ENCODE results near the gene OR12D2.

The OR12D2 gene

DNA sequence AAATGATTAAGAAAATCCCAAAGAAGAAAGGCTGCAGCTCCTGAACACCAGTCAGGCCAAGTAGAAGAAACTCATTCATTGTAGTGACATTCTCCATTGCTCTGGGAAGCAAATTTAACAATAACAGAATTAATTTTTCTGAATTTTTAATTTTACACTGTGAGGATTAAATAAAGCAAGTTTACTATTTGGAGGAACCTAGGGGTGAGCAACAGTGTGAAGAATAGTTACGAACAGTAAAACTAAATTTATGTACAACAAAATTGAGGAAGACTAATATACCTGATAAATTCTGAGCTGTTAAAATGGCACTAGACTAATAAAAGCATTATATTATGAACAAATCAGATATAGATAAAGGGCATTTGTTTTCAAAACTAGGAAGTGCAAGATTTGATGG, 20.2 kb upstream of the OR12D2 start, which contains the start of gene OR12D3:
Gene OR12D3, minus strand, starts transcription at position 101 of the 400 bp plus-strand sequence. Its CDS starts 4 bp downstream, at position 97.
- no peaks in the 10 kb centered on the region for H3K9me3 ChIP-seq (ENCODE audit: control insufficient read depth, insufficient read depth, low read depth, low read length)
- ChIA-PET CTCF (interaction anchor here (0.6 to 5.3 kb wide), 16 partner anchors 14 to 278 kb away, joined by 3 to 30 read pairs (median 3); partner anchors contain the start of genes OR12D1 and OR2H2), POLR2A (no interaction called here)
- H3K4me3 ChIP-seq (ENCODE audit: low read depth, low read length) = no peak within 1 kb of the TSS
- H3K4me1 ChIP-seq (ENCODE audit: control insufficient read depth, insufficient read depth, low read length) = no peaks in the 10 kb centered on the region
- H3K27ac ChIP-seq (ENCODE audit: extremely low read depth, low read depth, low read length) = no peak within 1 kb of the TSS
- no peaks in the 10 kb centered on the region for H3K36me3 ChIP-seq (ENCODE audit: control insufficient read depth in 2 of 2, insufficient read depth in 1 of 2, low read length in 2 of 2)
- TF ChIP-seq MYNN (tag by site-specific recombination; IDR thresholded peaks at IDR 0.05; ENCODE audit: borderline replicate concordance) (no peak), ZNF785 (tag by site-specific recombination; IDR thresholded peaks at IDR 0.05) (no peak), ZNF335 (tag by site-specific recombination; conservative IDR thresholded peaks at IDR 0.05) (no peak), ZNF621 (tag by site-specific recombination; IDR thresholded peaks at IDR 0.05) (no peak), PRDM1 (tag by site-specific recombination; IDR thresholded peaks at IDR 0.05) (no peak), ZNF549 (tag by site-specific recombination; IDR thresholded peaks at IDR 0.05) (no peak), KLF9 (tag by site-specific recombination; IDR thresholded peaks at IDR 0.05; ENCODE audit: low read depth) (no peak), ZNF830 (tag by site-specific recombination; IDR thresholded peaks at IDR 0.05; ENCODE audit: low read depth) (no peak), ZNF2 (tag by site-specific recombination; IDR thresholded peaks at IDR 0.05) (no peak)
- TF ChIP-seq, protein P1, sequence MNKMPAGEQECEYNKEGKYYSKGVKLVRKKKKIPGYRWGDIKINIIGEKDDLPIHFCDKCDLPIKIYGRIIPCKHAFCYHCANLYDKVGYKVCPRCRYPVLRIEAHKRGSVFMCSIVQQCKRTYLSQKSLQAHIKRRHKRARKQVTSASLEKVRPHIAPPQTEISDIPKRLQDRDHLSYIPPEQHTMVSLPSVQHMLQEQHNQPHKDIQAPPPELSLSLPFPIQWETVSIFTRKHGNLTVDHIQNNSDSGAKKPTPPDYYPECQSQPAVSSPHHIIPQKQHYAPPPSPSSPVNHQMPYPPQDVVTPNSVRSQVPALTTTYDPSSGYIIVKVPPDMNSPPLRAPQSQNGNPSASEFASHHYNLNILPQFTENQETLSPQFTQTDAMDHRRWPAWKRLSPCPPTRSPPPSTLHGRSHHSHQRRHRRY (tag by site-specific recombination; IDR thresholded peaks at IDR 0.05) = no peak

DNA sequence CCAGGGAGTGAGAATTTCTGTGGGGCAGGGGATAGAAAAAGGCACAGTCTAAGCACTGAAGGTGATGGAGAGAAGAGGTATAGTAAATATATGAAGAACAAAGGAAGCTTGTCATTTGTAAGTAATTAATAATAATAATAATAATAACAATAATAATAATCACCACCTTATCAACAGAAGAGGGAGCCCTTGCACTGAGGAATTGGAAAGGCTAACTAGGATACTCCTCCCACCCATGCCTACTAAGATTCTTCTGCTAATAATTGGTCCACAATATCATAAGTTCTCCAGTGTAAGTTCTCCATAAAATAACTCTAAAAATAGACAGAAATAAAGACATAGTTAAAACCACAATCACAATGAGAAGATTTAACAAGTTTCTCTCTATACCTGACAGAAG, 19.4 kb upstream of the OR12D2 start:
- H3K36me3 ChIP-seq (ENCODE audit: control insufficient read depth in 2 of 2, insufficient read depth in 1 of 2, low read length in 2 of 2) = no peaks in the 10 kb centered on the region
- no peak overlapping the region for H3K27ac ChIP-seq (ENCODE audit: extremely low read depth, low read depth, low read length)
- POLR2A ChIA-PET = no interaction called here
- H3K4me1 ChIP-seq (ENCODE audit: control insufficient read depth, insufficient read depth, low read length) = no peaks in the 10 kb centered on the region
- CTCF ChIA-PET = interaction anchor here (0.5 to 5.3 kb wide), 19 partner anchors 8 to 618 kb away, joined by 3 to 30 read pairs (median 4); partner anchors contain the start of genes OR12D1 and OR2H2
- H3K9me3 ChIP-seq (ENCODE audit: control insufficient read depth, insufficient read depth, low read depth, low read length) = no peaks in the 10 kb centered on the region
- no peak overlapping the region for H3K4me3 ChIP-seq (ENCODE audit: low read depth, low read length)
- TF ChIP-seq ZNF654 (tag by site-specific recombination; IDR thresholded peaks at IDR 0.05; ENCODE audit: low read depth) (peak; percentile 22), ZNF341 (tag by site-specific recombination; IDR thresholded peaks at IDR 0.05; ENCODE audit: low read depth) (no peak), SP2 (tag by site-specific recombination; IDR thresholded peaks at IDR 0.05) (no peak), ZNF23 (tag by site-specific recombination; IDR thresholded peaks at IDR 0.05; ENCODE audit: borderline replicate concordance) (no peak), KLF8 (tag by site-specific recombination; IDR thresholded peaks at IDR 0.05) (no peak), TCF7L2 (IDR thresholded peaks at IDR 0.05; ENCODE audit: borderline replicate concordance, low read depth, low read length) (no peak), ZNF664 (tag by site-specific recombination; IDR thresholded peaks at IDR 0.05) (no peak), ZNF211 (tag by site-specific recombination; IDR thresholded peaks at IDR 0.05; ENCODE audit: low read depth) (no peak), REPIN1 (tag by site-specific recombination; IDR thresholded peaks at IDR 0.05; ENCODE audit: low read depth) (peak; percentile 50; the same call in 1 of the 2 replicates), ZNF223 (tag by site-specific recombination; IDR thresholded peaks at IDR 0.05) (no peak), ZNF221 (tag by site-specific recombination; IDR thresholded peaks at IDR 0.05; ENCODE audit: borderline replicate concordance) (no peak), SETDB1 (IDR thresholded peaks at IDR 0.05; ENCODE audit: insufficient read length, low read length) (no peak), ZNF621 (tag by site-specific recombination; IDR thresholded peaks at IDR 0.05) (no peak)
- TF ChIP-seq, protein P2, sequence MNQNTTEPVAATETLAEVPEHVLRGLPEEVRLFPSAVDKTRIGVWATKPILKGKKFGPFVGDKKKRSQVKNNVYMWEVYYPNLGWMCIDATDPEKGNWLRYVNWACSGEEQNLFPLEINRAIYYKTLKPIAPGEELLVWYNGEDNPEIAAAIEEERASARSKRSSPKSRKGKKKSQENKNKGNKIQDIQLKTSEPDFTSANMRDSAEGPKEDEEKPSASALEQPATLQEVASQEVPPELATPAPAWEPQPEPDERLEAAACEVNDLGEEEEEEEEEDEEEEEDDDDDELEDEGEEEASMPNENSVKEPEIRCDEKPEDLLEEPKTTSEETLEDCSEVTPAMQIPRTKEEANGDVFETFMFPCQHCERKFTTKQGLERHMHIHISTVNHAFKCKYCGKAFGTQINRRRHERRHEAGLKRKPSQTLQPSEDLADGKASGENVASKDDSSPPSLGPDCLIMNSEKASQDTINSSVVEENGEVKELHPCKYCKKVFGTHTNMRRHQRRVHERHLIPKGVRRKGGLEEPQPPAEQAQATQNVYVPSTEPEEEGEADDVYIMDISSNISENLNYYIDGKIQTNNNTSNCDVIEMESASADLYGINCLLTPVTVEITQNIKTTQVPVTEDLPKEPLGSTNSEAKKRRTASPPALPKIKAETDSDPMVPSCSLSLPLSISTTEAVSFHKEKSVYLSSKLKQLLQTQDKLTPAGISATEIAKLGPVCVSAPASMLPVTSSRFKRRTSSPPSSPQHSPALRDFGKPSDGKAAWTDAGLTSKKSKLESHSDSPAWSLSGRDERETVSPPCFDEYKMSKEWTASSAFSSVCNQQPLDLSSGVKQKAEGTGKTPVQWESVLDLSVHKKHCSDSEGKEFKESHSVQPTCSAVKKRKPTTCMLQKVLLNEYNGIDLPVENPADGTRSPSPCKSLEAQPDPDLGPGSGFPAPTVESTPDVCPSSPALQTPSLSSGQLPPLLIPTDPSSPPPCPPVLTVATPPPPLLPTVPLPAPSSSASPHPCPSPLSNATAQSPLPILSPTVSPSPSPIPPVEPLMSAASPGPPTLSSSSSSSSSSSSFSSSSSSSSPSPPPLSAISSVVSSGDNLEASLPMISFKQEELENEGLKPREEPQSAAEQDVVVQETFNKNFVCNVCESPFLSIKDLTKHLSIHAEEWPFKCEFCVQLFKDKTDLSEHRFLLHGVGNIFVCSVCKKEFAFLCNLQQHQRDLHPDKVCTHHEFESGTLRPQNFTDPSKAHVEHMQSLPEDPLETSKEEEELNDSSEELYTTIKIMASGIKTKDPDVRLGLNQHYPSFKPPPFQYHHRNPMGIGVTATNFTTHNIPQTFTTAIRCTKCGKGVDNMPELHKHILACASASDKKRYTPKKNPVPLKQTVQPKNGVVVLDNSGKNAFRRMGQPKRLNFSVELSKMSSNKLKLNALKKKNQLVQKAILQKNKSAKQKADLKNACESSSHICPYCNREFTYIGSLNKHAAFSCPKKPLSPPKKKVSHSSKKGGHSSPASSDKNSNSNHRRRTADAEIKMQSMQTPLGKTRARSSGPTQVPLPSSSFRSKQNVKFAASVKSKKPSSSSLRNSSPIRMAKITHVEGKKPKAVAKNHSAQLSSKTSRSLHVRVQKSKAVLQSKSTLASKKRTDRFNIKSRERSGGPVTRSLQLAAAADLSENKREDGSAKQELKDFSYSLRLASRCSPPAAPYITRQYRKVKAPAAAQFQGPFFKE (tag by site-specific recombination; IDR thresholded peaks at IDR 0.05; ENCODE audit: borderline replicate concordance) = no peak
- TF ChIP-seq, protein P3, sequence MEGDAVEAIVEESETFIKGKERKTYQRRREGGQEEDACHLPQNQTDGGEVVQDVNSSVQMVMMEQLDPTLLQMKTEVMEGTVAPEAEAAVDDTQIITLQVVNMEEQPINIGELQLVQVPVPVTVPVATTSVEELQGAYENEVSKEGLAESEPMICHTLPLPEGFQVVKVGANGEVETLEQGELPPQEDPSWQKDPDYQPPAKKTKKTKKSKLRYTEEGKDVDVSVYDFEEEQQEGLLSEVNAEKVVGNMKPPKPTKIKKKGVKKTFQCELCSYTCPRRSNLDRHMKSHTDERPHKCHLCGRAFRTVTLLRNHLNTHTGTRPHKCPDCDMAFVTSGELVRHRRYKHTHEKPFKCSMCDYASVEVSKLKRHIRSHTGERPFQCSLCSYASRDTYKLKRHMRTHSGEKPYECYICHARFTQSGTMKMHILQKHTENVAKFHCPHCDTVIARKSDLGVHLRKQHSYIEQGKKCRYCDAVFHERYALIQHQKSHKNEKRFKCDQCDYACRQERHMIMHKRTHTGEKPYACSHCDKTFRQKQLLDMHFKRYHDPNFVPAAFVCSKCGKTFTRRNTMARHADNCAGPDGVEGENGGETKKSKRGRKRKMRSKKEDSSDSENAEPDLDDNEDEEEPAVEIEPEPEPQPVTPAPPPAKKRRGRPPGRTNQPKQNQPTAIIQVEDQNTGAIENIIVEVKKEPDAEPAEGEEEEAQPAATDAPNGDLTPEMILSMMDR (tag by site-specific recombination; IDR thresholded peaks at IDR 0.05) = no peak
- TF ChIP-seq, protein P4, sequence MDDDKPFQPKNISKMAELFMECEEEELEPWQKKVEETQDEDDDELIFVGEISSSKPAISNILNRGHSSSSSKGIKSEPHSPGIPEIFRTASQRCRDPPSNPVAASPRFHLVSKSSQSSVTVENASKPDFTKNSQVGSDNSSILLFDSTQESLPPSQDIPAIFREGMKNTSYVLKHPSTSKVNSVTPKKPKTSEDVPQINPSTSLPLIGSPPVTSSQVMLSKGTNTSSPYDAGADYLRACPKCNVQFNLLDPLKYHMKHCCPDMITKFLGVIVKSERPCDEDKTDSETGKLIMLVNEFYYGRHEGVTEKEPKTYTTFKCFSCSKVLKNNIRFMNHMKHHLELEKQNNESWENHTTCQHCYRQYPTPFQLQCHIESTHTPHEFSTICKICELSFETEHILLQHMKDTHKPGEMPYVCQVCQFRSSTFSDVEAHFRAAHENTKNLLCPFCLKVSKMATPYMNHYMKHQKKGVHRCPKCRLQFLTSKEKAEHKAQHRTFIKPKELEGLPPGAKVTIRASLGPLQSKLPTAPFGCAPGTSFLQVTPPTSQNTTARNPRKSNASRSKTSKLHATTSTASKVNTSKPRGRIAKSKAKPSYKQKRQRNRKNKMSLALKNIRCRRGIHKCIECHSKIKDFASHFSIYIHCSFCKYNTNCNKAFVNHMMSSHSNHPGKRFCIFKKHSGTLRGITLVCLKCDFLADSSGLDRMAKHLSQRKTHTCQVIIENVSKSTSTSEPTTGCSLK (tag by site-specific recombination; IDR thresholded peaks at IDR 0.05) = no peak

Measured in HEK293 (cell line).